ENCODE data around the gene TNFRSF4. TPM values are rescaled to one million over a fixed set of nuclear protein-coding genes. Genes with fewer than 3 reads are reported as not detected.

TNFRSF4 gene
- total and polyA plus RNA-seq, 2 donors (not counting 1 experiment from before 2014, with no cell fraction given) = 0.05 to 0.17 TPM

DNA sequence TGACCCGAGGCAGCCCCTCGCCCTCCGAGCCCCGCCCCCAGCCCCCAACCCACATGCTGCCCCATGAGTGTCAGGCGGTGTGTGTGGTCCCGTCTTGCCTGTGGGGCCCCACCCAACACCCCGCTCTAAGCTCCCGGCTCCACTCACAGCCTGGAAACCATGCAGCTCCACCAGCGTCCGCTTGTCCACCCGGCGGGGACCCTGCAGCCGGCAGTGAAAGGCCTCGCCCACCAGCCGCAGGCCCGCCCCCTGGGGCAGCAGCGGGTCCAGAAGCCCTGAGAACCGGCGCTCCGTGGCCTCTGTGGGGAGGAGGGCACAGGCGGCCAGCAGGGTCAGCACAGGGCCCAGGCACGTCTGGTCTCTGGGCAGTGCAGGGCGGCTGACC, 29.8 kb upstream of the TNFRSF4 start:
- no peaks in the 10 kb centered on the region for H3K4me1 ChIP-seq (ENCODE audit: control insufficient read depth, extremely low read depth, insufficient read depth, low read length)
- no peak overlapping the region for H2AFZ ChIP-seq (ENCODE audit: low read length)
- TF ChIP-seq CTCF (conservative IDR thresholded peaks at IDR 0.05 in 1 of 2, IDR thresholded peaks at IDR 0.05 in 1 of 2; ENCODE audit: low read depth in 1 of 2, low read length in 2 of 2) = no peak
- no peak for TF ChIP-seq EZH2 (IDR thresholded peaks at IDR 0.05; ENCODE audit: low read length, missing control alignments)
- no peaks in the 10 kb centered on the region for H3K9me3 ChIP-seq (ENCODE audit: control insufficient read depth, insufficient read depth, low read depth, low read length)
- no peak overlapping the region for H3K27ac ChIP-seq (ENCODE audit: insufficient read depth, low read length)
- no peak overlapping the region for H3K9ac ChIP-seq (ENCODE audit: insufficient read depth, low read length)
- no peak for DNase-seq (ENCODE audit: low read depth in 2 of 2)
- H3K36me3 ChIP-seq (ENCODE audit: control insufficient read depth, insufficient read depth, low read length) = no peaks in the 10 kb centered on the region
- no peaks in the 10 kb centered on the region for H4K20me1 ChIP-seq (ENCODE audit: control insufficient read depth, extremely low read depth, insufficient read depth, low read length)
- H3K79me2 ChIP-seq (ENCODE audit: control insufficient read depth, insufficient read depth, low read length) = no peaks in the 10 kb centered on the region
- H3K4me3 ChIP-seq (replicated peaks in 1 of 4; ENCODE audit: control extremely low read depth in 1 of 4, insufficient read depth in 1 of 4, low read depth in 3 of 4, low read length in 4 of 4) = no peak overlapping the region
- H3K4me2 ChIP-seq (ENCODE audit: extremely low read depth, insufficient read depth, low read length) = no peak overlapping the region
- no peaks in the 10 kb centered on the region for H3K27me3 ChIP-seq (ENCODE audit: control insufficient read depth, insufficient read depth, low read length)

- no peak for DNase-seq (ENCODE audit: low read depth in 2 of 2)
- no peaks in the 10 kb centered on the region for H3K4me1 ChIP-seq (ENCODE audit: control insufficient read depth, extremely low read depth, insufficient read depth, low read length)
- no peak for TF ChIP-seq CTCF (conservative IDR thresholded peaks at IDR 0.05 in 1 of 2, IDR thresholded peaks at IDR 0.05 in 1 of 2; ENCODE audit: low read depth in 1 of 2, low read length in 2 of 2)
- no peak for TF ChIP-seq EZH2 (IDR thresholded peaks at IDR 0.05; ENCODE audit: low read length, missing control alignments)
- no peak overlapping the region for H3K9ac ChIP-seq (ENCODE audit: insufficient read depth, low read length)
- H3K4me2 ChIP-seq (ENCODE audit: extremely low read depth, insufficient read depth, low read length) = no peak overlapping the region
- no peaks in the 10 kb centered on the region for H3K79me2 ChIP-seq (ENCODE audit: control insufficient read depth, insufficient read depth, low read length)
- no peaks in the 10 kb centered on the region for H4K20me1 ChIP-seq (ENCODE audit: control insufficient read depth, extremely low read depth, insufficient read depth, low read length)
- H3K27ac ChIP-seq (ENCODE audit: insufficient read depth, low read length) = no peak overlapping the region
- no peak overlapping the region for H3K4me3 ChIP-seq (replicated peaks in 1 of 4; ENCODE audit: control extremely low read depth in 1 of 4, insufficient read depth in 1 of 4, low read depth in 3 of 4, low read length in 4 of 4)
- no peaks in the 10 kb centered on the region for H3K27me3 ChIP-seq (ENCODE audit: control insufficient read depth, insufficient read depth, low read length)
- H2AFZ ChIP-seq (ENCODE audit: low read length) = no peak overlapping the region
- no peaks in the 10 kb centered on the region for H3K36me3 ChIP-seq (ENCODE audit: control insufficient read depth, insufficient read depth, low read length)
- H3K9me3 ChIP-seq (ENCODE audit: control insufficient read depth, insufficient read depth, low read depth, low read length) = no peaks in the 10 kb centered on the region
These were observed 29.3 kb upstream of the TNFRSF4 start for GRCh38 chr1:1243266-1243660.

- Histone ChIP-seq H3K9ac (ENCODE audit: insufficient read depth, low read length) (no peak overlapping the region), H3K4me1 (ENCODE audit: control insufficient read depth, extremely low read depth, insufficient read depth, low read length) (peaks cover 4% of the 10 kb centered on the region), H4K20me1 (ENCODE audit: control insufficient read depth, extremely low read depth, insufficient read depth, low read length) (no peaks in the 10 kb centered on the region), H2AFZ (ENCODE audit: low read length) (no peak overlapping the region), H3K27ac (ENCODE audit: insufficient read depth, low read length) (no peak overlapping the region), H3K36me3 (ENCODE audit: control insufficient read depth, insufficient read depth, low read length) (no peaks in the 10 kb centered on the region), H3K9me3 (ENCODE audit: control insufficient read depth, insufficient read depth, low read depth, low read length) (no peaks in the 10 kb centered on the region), H3K4me3 (replicated peaks in 1 of 4; ENCODE audit: control extremely low read depth in 1 of 4, insufficient read depth in 1 of 4, low read depth in 3 of 4, low read length in 4 of 4) (no peak overlapping the region), H3K4me2 (ENCODE audit: extremely low read depth, insufficient read depth, low read length) (no peak overlapping the region), H3K79me2 (ENCODE audit: control insufficient read depth, insufficient read depth, low read length) (no peaks in the 10 kb centered on the region), H3K27me3 (ENCODE audit: control insufficient read depth, insufficient read depth, low read length) (no peaks in the 10 kb centered on the region)
- no peak for TF ChIP-seq CTCF (conservative IDR thresholded peaks at IDR 0.05 in 1 of 2, IDR thresholded peaks at IDR 0.05 in 1 of 2; ENCODE audit: low read depth in 1 of 2, low read length in 2 of 2)
- no peak for TF ChIP-seq EZH2 (IDR thresholded peaks at IDR 0.05; ENCODE audit: low read length, missing control alignments)
- DNase-seq (ENCODE audit: low read depth in 2 of 2) = no peak
These were observed 28.7 kb upstream of the TNFRSF4 start for GRCh38 chr1:1242461-1243265.

All from fibroblast of lung (primary cell).